Mesenchymal stem cell (in vitro differentiated cells and primary cell): Measurements from ENCODE around the gene YWHAG.
A peak's percentile ranks its signal among the peaks of the same experiment; 100 is the strongest.
"Not testable (repeated sequence)": the region's sequence is repeated elsewhere in the genome, so short reads cannot be mapped to it uniquely, and the experiment has no call there.

Experiments
- DNase-seq: peaks from one replicate; pipeline ENCODE4 v3.0.0-alpha.2; 2013
- H2AFZ ChIP-seq: one replicate; pipeline ENCODE4 v1.6.1; 2013; ENCODE audit warnings: low read depth, mild to moderate bottlenecking, control low read depth, inconsistent platforms, low read length, moderate library complexity
- H2AK5ac ChIP-seq: 2 replicates; pipeline ENCODE4 v1.6.1; 2013; ENCODE audit warnings: low read length, moderate library complexity, mild to moderate bottlenecking, inconsistent platforms; ENCODE audit not compliant: severe bottlenecking
- H2BK120ac ChIP-seq: one replicate; pipeline ENCODE4 v1.6.1; 2013; ENCODE audit warnings: low read depth, mild to moderate bottlenecking, inconsistent platforms, low read length, moderate library complexity
- H2BK12ac ChIP-seq, 2 experiments: one replicate each; pipeline ENCODE4 v1.6.1; 2013; ENCODE audit warnings: inconsistent platforms in 2 of 2, low read length in 2 of 2, mild to moderate bottlenecking in 2 of 2, moderate library complexity in 2 of 2, control low read depth in 1 of 2
- H2BK15ac ChIP-seq: one replicate; pipeline ENCODE4 v1.6.1; 2013; ENCODE audit warnings: mild to moderate bottlenecking, low read depth, inconsistent platforms; ENCODE audit not compliant: poor library complexity, severe bottlenecking
- H2BK5ac ChIP-seq: 2 replicates; pipeline ENCODE4 v1.6.1; 2013; ENCODE audit warnings: low read depth, mild to moderate bottlenecking, low read length, control low read depth, inconsistent platforms; ENCODE audit not compliant: poor library complexity, severe bottlenecking
- H3K14ac ChIP-seq, 2 experiments: one replicate each; pipeline ENCODE4 v1.6.1; 2013; ENCODE audit warnings: inconsistent platforms in 2 of 2, low read length in 2 of 2, control low read depth in 1 of 2, mild to moderate bottlenecking in 1 of 2, moderate library complexity in 1 of 2
- H3K18ac ChIP-seq, 2 experiments: one replicate each; pipeline ENCODE4 v1.6.1; 2013; ENCODE audit warnings: inconsistent platforms in 2 of 2, low read length in 2 of 2, control low read depth in 1 of 2, low read depth in 1 of 2, mild to moderate bottlenecking in 1 of 2
- H3K23ac ChIP-seq, 2 experiments: one replicate each; pipeline ENCODE4 v1.6.1; 2013; ENCODE audit warnings: inconsistent platforms in 2 of 2, low read length in 2 of 2, mild to moderate bottlenecking in 2 of 2, moderate library complexity in 2 of 2, control low read depth in 1 of 2
- H3K27ac ChIP-seq: 2 replicates; pipeline ENCODE4 v1.5.1; 2013; ENCODE audit warnings: mild to moderate bottlenecking, moderate library complexity, low read length, control low read depth, inconsistent platforms; ENCODE audit not compliant: poor library complexity, severe bottlenecking
- H3K27me3 ChIP-seq, 2 experiments: 2 replicates each; pipeline versions ENCODE4 v1.6.1 to v1.7.0; 2013; ENCODE audit warnings: low read length in 2 of 2, mild to moderate bottlenecking in 2 of 2, moderate library complexity in 2 of 2, control low read depth in 1 of 2, inconsistent platforms in 1 of 2; ENCODE audit not compliant: control insufficient read depth in 1 of 2, insufficient read depth in 1 of 2
- H3K36me3 ChIP-seq, 2 experiments: 2 replicates each; pipeline versions ENCODE4 v1.6.1 to v1.7.0; 2013; ENCODE audit warnings: low read length in 2 of 2, control low read depth in 1 of 2, inconsistent platforms in 1 of 2, low read depth in 1 of 2, mild to moderate bottlenecking in 1 of 2; ENCODE audit not compliant: insufficient read depth in 2 of 2, control insufficient read depth in 1 of 2
- H3K4ac ChIP-seq, 2 experiments: one replicate each; pipeline ENCODE4 v1.6.1; 2013; ENCODE audit warnings: inconsistent platforms in 2 of 2, low read length in 2 of 2, mild to moderate bottlenecking in 2 of 2, moderate library complexity in 2 of 2, control low read depth in 1 of 2, low read depth in 1 of 2
- H3K4me1 ChIP-seq: 2 replicates; pipeline ENCODE4 v1.6.1; 2013; ENCODE audit warnings: low read depth, low read length, control low read depth; ENCODE audit not compliant: control insufficient read depth, insufficient read depth
- H3K4me2 ChIP-seq: 2 replicates; pipeline ENCODE4 v1.6.1; 2013; ENCODE audit warnings: low read length, mild to moderate bottlenecking, inconsistent platforms; ENCODE audit not compliant: poor library complexity, severe bottlenecking
- H3K4me3 ChIP-seq, 2 experiments: 2 replicates each; pipeline versions ENCODE4 v1.5.1 to v1.7.0; 2013; ENCODE audit warnings: low read length in 2 of 2, mild to moderate bottlenecking in 2 of 2, control low read depth in 1 of 2, low read depth in 1 of 2; ENCODE audit not compliant: insufficient read depth in 1 of 2
- H3K79me1 ChIP-seq: replicated peaks from 2 replicates; pipeline ENCODE4 v1.6.1; 2013; ENCODE audit warnings: mild to moderate bottlenecking, control low read depth, low read length, inconsistent platforms; ENCODE audit not compliant: poor library complexity, severe bottlenecking
- H3K9ac ChIP-seq: 2 replicates; pipeline ENCODE4 v1.7.0; 2013; ENCODE audit warnings: mild to moderate bottlenecking, low read length, moderate library complexity
- H3K9me3 ChIP-seq: 2 replicates; pipeline ENCODE4 v1.7.0; 2013; ENCODE audit warnings: mild to moderate bottlenecking, low read length; ENCODE audit not compliant: control insufficient read depth
- H4K8ac ChIP-seq: one replicate; pipeline ENCODE4 v1.6.1; 2013; ENCODE audit warnings: inconsistent platforms, mild to moderate bottlenecking, low read length, moderate library complexity
- H4K91ac ChIP-seq: one replicate; pipeline ENCODE4 v1.6.1; 2013; ENCODE audit warnings: mild to moderate bottlenecking, low read length, inconsistent platforms
- WGBS: methylation state at CpG from one replicate; pipeline ENCODE4 v1.1.7; 2013; ENCODE audit warnings: mixed read lengths; 5-methylcytosine and 5-hydroxymethylcytosine counted together

The YWHAG gene

DNA sequence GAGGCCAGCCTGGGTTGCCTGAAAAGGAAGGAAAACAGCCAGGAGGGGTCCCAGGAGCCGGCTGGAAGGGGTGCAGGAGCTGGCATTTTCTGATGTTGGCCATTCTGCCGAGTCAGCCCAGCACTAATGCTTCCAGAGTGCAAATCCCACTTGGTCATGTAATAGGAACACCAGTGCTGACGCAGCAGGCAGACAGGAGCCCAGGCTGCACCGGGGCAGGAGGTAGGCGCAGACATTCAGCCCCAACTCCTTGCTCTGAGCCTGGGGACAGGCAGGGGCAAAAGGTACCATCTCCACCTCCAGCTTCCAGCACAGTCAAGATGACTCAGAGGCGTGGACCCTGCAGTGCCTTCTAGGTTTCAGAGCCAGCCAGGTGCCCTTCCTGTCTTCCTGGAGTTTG is 10.2 kb upstream of the YWHAG start:
- no peak overlapping the region for H2BK12ac ChIP-seq
- peak overlapping the region in 1 of 2 experiments; percentile 46 for H3K18ac ChIP-seq
- H3K9ac ChIP-seq: no peak overlapping the region
- H3K9me3 ChIP-seq: no peaks in the 10 kb centered on the region
- H2AFZ ChIP-seq: no peak overlapping the region
- H3K27ac ChIP-seq: no peak overlapping the region
- no peaks in the 10 kb centered on the region for H3K36me3 ChIP-seq
- H3K14ac ChIP-seq: no peak overlapping the region
- peak overlapping the region; percentile 30 for H2BK15ac ChIP-seq
- H3K79me1 ChIP-seq: no peaks in the 10 kb centered on the region
- H2BK120ac ChIP-seq: no peak overlapping the region
- H3K4me3 ChIP-seq: no peak overlapping the region
- H3K4me1 ChIP-seq: peaks cover 17% of the 10 kb centered on the region
- no peak overlapping the region for H2BK5ac ChIP-seq
- DNase-seq: no peak
- 93% methylated on average over 6 of the region's 6 CpGs for WGBS
- no peak overlapping the region for H3K23ac ChIP-seq
- H4K91ac ChIP-seq: peak overlapping the region; percentile 53
- no peak overlapping the region for H4K8ac ChIP-seq
- H3K4me2 ChIP-seq: no peak overlapping the region
- H2AK5ac ChIP-seq: no peak overlapping the region
- peaks cover 0 to 4% of the 10 kb centered on the region in 2 experiments for H3K27me3 ChIP-seq
- no peak overlapping the region for H3K4ac ChIP-seq

DNA sequence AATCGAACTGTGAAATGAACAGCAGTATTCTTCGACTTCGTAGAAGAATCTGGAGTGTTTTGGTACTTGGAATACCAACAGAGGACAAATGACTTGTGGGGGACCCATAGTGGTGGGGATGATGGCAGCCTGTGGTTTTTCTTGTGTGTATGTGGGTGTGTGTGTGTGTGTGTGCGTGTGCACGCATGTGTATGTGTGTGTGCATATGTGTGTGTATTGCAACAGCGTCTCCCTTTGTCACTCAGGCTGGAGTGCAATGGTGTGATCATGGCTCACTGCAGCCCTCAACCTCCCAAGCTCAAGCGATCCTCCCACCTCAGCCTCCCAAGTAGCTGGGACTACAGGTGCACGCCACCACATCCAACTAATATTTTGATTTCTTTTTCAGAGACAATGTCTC is 9.4 kb upstream of the YWHAG start:
- Histone ChIP-seq H2AFZ (no peak overlapping the region), H3K27me3 (peaks cover 0 to 4% of the 10 kb centered on the region in 2 experiments), H3K4ac (no peak overlapping the region), H3K27ac (no peak overlapping the region), H4K8ac (no peak overlapping the region), H3K79me1 (no peaks in the 10 kb centered on the region), H2BK120ac (no peak overlapping the region), H3K9me3 (no peaks in the 10 kb centered on the region), H3K4me3 (no peak overlapping the region), H4K91ac (no peak overlapping the region), H2BK12ac (no peak overlapping the region), H3K4me1 (peaks cover 13% of the 10 kb centered on the region), H2BK5ac (no peak overlapping the region), H3K18ac (no peak overlapping the region), H3K4me2 (no peak overlapping the region), H3K23ac (no peak overlapping the region), H3K14ac (no peak overlapping the region), H2AK5ac (no peak overlapping the region), H2BK15ac (no peak overlapping the region), H3K36me3 (no peaks in the 10 kb centered on the region), H3K9ac (no peak overlapping the region)
- 98% methylated on average over 5 of the region's 8 CpGs for WGBS
- no peak for DNase-seq

- peak overlapping the region; percentile 24 to 83 for H3K18ac ChIP-seq
- peak overlapping the region in 1 of 2 experiments; percentile 64 for H3K4me3 ChIP-seq
- H3K4me2 ChIP-seq: no peak overlapping the region
- no peaks in the 10 kb centered on the region for H3K9me3 ChIP-seq
- H2AFZ ChIP-seq: no peak overlapping the region
- H4K8ac ChIP-seq: peak overlapping the region; percentile 10
- H3K79me1 ChIP-seq: peaks cover 1% of the 10 kb centered on the region
- peaks cover 0 to under 1% of the 10 kb centered on the region in 2 experiments for H3K27me3 ChIP-seq
- H3K4me1 ChIP-seq: peaks cover 13% of the 10 kb centered on the region
- H3K9ac ChIP-seq: peak overlapping the region; percentile 87
- peak overlapping the region; percentile 1 to 3 for H3K4ac ChIP-seq
- peak overlapping the region; percentile 10 for H4K91ac ChIP-seq
- H3K27ac ChIP-seq: peak overlapping the region; percentile 79
- no peak overlapping the region for H3K14ac ChIP-seq
- 15% methylated on average over 4 of the region's 4 CpGs for WGBS
- no peak overlapping the region for H2BK5ac ChIP-seq
- H2BK12ac ChIP-seq: peak overlapping the region; percentile 4 to 16
- H2BK15ac ChIP-seq: no peak overlapping the region
- H3K36me3 ChIP-seq: no peaks in the 10 kb centered on the region
- peak; percentile 87 for DNase-seq
- H3K23ac ChIP-seq: no peak overlapping the region
- no peak overlapping the region for H2AK5ac ChIP-seq
- H2BK120ac ChIP-seq: no peak overlapping the region
Observed at GRCh38 chr7:76364198-76364584, 5.4 kb upstream of the YWHAG start.

DNA sequence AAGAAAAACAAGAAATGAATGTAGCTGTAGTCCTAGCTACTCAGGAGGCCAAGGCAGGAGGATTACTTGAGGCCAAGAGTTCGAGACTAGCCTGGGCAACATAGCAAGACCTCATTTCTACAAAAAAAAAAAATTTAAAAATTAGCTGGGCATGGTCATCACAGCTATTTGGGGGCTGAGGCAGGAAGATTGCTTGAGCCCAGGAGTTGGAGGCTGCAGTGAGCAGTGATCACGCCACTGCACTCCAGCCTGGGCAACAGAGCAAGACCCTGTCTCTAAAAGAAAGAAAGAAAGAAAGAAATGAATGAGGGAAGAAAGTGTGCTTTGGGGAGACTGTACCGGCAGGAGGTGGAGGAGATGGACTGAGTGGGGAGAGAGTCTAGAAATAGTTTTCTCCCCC is 5.0 kb upstream of the YWHAG start:
- not testable (repeated sequence) for H3K9me3 ChIP-seq, H4K91ac ChIP-seq, H2AFZ ChIP-seq, H3K27me3 ChIP-seq, DNase-seq, H3K14ac ChIP-seq, H3K36me3 ChIP-seq, H3K4ac ChIP-seq, H2BK15ac ChIP-seq, H3K4me2 ChIP-seq, H2BK5ac ChIP-seq, H3K79me1 ChIP-seq, H3K23ac ChIP-seq, H2AK5ac ChIP-seq
- H2BK12ac ChIP-seq: peak overlapping the region in 1 of 2 experiments; percentile 16
- H3K4me1 ChIP-seq: peaks cover 11% of the 10 kb centered on the region
- peak overlapping the region; percentile 13 for H2BK120ac ChIP-seq
- peak overlapping the region; percentile 87 for H3K9ac ChIP-seq
- peak overlapping the region; percentile 10 for H4K8ac ChIP-seq
- 89% methylated on average over 1 of the region's 3 CpGs for WGBS
- peak overlapping the region in 1 of 2 experiments; percentile 64 for H3K4me3 ChIP-seq
- peak overlapping the region in 1 of 2 experiments; percentile 44 for H3K18ac ChIP-seq
- peak overlapping the region; percentile 79 for H3K27ac ChIP-seq
